ENCODE data around the gene CARNS1. TPM values are rescaled to one million over a fixed set of nuclear protein-coding genes. Genes with fewer than 3 reads are reported as not detected.
A peak's percentile ranks its signal among the peaks of the same experiment; 100 is the strongest.

Gene CARNS1
- total RNA-seq, 4 donors from 2014 or later = 0.27 to 4.4 (median 0.43) TPM

DNA sequence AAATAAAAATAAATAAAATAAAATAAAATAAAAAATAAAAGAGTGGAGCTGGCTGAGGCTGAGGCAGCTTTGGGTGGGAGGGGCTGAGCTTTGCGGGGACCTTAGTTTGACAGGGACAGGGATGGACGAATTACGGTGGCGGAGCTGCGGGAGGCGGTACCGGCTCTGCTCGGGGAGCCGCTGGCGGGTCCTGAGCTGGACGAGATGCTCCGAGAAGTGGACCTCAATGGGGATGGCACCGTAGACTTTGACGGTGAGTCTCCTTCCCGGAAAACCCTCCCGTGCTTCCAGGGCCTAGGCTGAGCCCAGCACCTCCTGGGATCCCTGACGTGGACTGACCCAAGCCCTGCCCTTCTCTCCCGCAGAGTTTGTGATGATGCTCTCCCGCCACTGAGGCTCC lies 42.8 kb downstream of the CARNS1 start:
- H3K36me3 ChIP-seq = no peaks in the 10 kb centered on the region
- H3K9me3 ChIP-seq = no peaks in the 10 kb centered on the region
- WGBS, 2 donors (ENCODE audit: low coverage in 1 of 2) = 86 to 88% methylated on average over 14 to 19 of the region's 19 CpGs
- H3K4me1 ChIP-seq = no peaks in the 10 kb centered on the region
- intact Hi-C loops (cut with DNase I; ENCODE audit: low total_unique reads) = no loop called here
- H3K27me3 ChIP-seq = no peaks in the 10 kb centered on the region
- no peak overlapping the region for H3K4me3 ChIP-seq
- in situ Hi-C loops (cut with MboI; ENCODE audit: low pct_ligation_motif_present in 1 of 4, low pct_unique_long_range_greater_than_20kb in 1 of 4, low sequenced_read_pairs in 3 of 4) = no loop called here
- no peak for DNase-seq
- TF ChIP-seq POLR2AphosphoS5 (IDR thresholded peaks at IDR 0.05) (no peak), EP300 (IDR thresholded peaks at IDR 0.05; ENCODE audit: low read depth) (no peak), POLR2A (IDR thresholded peaks at IDR 0.05) (no peak)
- TF ChIP-seq, protein P1, sequence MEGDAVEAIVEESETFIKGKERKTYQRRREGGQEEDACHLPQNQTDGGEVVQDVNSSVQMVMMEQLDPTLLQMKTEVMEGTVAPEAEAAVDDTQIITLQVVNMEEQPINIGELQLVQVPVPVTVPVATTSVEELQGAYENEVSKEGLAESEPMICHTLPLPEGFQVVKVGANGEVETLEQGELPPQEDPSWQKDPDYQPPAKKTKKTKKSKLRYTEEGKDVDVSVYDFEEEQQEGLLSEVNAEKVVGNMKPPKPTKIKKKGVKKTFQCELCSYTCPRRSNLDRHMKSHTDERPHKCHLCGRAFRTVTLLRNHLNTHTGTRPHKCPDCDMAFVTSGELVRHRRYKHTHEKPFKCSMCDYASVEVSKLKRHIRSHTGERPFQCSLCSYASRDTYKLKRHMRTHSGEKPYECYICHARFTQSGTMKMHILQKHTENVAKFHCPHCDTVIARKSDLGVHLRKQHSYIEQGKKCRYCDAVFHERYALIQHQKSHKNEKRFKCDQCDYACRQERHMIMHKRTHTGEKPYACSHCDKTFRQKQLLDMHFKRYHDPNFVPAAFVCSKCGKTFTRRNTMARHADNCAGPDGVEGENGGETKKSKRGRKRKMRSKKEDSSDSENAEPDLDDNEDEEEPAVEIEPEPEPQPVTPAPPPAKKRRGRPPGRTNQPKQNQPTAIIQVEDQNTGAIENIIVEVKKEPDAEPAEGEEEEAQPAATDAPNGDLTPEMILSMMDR (IDR thresholded peaks at IDR 0.05) = no peak
- no peak overlapping the region for H3K27ac ChIP-seq

DNA sequence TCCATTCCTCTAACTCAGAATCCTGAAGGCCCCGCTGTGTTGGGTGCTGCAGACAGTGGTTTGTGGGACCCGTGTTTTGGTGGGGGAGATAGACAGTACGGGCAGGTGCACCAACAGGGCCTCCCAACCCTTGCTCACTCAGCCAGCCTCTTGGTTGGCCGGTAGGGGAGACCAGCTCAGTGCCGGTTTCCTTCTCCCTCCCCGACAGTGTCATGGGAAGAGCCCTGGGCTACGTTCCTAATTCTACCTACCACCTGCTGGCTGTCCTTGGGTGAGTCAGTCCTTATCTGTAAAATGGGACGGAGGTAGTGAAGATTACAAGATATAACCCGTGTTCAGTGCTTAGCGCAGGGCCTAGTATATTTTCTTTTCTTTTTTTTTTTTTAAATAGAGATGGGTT lies 47.7 kb downstream of the CARNS1 start:
- H3K9me3 ChIP-seq = no peaks in the 10 kb centered on the region
- no peak for DNase-seq
- peaks cover 22 to 33% (median 27%) of the 10 kb centered on the region in 4 donors for H3K4me1 ChIP-seq
- in situ Hi-C loops (cut with MboI; ENCODE audit: low pct_ligation_motif_present in 1 of 4, low pct_unique_long_range_greater_than_20kb in 1 of 4, low sequenced_read_pairs in 3 of 4) = no loop called here
- no peak overlapping the region for H3K4me3 ChIP-seq
- no peak for TF ChIP-seq POLR2AphosphoS5 (IDR thresholded peaks at IDR 0.05)
- no peak for TF ChIP-seq EP300 (IDR thresholded peaks at IDR 0.05; ENCODE audit: low read depth)
- intact Hi-C loops (cut with DNase I; ENCODE audit: low total_unique reads) = no loop called here
- peak overlapping the region in 1 of 4 donors; percentile 96 for H3K27ac ChIP-seq
- WGBS, 2 donors (ENCODE audit: low coverage in 1 of 2) = 83 to 89% methylated on average over 3 to 10 of the region's 10 CpGs
- H3K27me3 ChIP-seq = no peaks in the 10 kb centered on the region
- H3K36me3 ChIP-seq = no peaks in the 10 kb centered on the region

DNA sequence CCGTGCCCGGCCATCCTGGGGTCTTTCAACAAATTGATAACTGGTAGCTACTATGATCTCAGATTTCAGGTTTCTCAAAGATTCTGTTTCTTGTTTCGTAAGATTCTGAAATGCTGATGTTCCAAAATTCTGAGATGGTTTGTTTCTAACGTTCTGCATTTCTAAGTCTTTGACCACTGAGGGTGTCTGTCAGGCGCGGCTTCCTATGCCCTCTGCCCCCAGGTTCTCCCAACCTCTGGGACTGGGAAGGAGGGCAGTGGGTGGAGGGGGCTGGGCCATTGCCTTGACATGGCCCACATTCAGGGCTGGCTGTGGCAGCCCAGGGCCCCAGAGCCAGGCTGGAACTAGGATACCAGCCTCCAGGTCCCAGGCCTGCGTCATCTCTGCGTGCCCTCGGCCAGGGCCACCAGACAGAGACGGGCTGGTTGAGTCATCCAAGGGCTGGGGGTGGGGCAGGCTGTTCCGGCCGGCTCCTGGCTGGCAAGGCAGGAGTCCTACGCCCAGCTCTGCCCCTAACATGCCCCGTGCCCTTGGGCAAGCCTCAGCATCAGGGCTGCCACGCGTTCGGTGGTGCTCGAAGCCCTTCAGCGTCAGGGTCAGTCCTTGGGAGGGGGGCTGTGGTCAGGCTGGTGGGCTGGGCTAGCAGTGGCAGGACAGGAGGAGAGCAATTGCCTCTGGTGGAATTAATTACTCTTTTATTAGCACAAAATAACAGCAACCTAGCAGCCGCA lies 48.4 kb downstream of the CARNS1 start:
- in situ Hi-C loops (cut with MboI; ENCODE audit: low pct_ligation_motif_present in 1 of 4, low pct_unique_long_range_greater_than_20kb in 1 of 4, low sequenced_read_pairs in 3 of 4) (no loop called here), intact Hi-C loops (cut with DNase I; ENCODE audit: low total_unique reads) (no loop called here)
- Histone ChIP-seq H3K27ac (peak overlapping the region; percentile 92 to 96 (median 94)), H3K4me1 (peaks cover 22 to 36% (median 30%) of the 10 kb centered on the region in 4 donors), H3K27me3 (no peaks in the 10 kb centered on the region), H3K36me3 (no peaks in the 10 kb centered on the region), H3K4me3 (peak overlapping the region; percentile 31 to 58 (median 53)), H3K9me3 (no peaks in the 10 kb centered on the region)
- TF ChIP-seq POLR2A (IDR thresholded peaks at IDR 0.05) = peak; percentile 6
- TF ChIP-seq, protein P1 (IDR thresholded peaks at IDR 0.05) = no peak
- peak in 1 of 3 donors; percentile 34 for TF ChIP-seq POLR2AphosphoS5 (IDR thresholded peaks at IDR 0.05)
- TF ChIP-seq EP300 (IDR thresholded peaks at IDR 0.05; ENCODE audit: low read depth) = no peak
- WGBS, 2 donors (ENCODE audit: low coverage in 1 of 2) = 82% methylated on average over 18 of the region's 20 CpGs; no CpG with 5 or more reads in 1 of the 2 donors
- DNase-seq = peak; percentile 69

DNA sequence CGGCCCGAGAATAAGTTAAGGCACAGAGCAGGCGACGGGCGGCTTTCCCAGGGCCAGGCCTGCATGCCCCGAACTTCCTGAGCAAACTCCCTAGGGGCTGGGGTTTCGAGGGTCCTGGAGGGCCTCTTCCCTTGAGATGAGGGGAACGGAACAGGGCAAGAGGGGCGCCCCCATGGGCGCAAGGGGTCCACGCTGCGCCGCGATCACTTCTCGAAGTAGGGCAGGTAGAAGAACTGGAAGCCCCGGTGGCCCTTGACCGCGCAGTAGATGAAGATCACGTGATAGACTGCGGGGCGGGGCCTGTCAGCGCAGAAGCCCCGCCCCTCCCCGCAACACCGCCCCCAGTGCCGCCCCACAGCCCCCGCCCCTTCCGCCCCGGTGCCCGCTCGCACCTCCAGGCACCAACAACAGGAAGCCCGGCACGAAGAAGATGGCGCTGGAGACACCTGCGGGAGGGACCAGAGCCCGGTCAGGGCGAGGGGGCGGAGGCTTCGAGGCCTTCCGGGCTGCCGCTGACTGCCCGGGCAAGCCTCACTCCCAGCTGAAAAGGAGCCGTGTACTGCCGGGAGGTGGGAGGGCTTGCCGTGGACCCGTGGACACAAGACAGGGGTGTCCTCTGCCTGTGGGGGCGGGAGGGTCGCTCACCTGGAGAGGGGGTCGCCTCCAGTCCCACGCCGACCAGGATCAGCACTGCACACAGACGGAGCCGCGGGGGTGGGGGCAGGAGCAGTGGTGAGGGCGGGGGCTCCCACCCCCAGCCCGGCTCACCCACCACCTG lies 49.1 kb downstream of the CARNS1 start:
- 19% methylated on average over 36 of the region's 56 CpGs; no CpG with 5 or more reads in 1 of the 2 donors for WGBS, 2 donors (ENCODE audit: low coverage in 1 of 2)
- Histone ChIP-seq H3K27me3 (no peaks in the 10 kb centered on the region), H3K4me1 (peaks cover 22 to 38% (median 32%) of the 10 kb centered on the region in 4 donors), H3K4me3 (peak overlapping the region; percentile 35 to 58 (median 53)), H3K36me3 (no peaks in the 10 kb centered on the region), H3K9me3 (no peaks in the 10 kb centered on the region), H3K27ac (peak overlapping the region; percentile 92 to 96 (median 94))
- in situ Hi-C loops (cut with MboI; ENCODE audit: low pct_ligation_motif_present in 1 of 4, low pct_unique_long_range_greater_than_20kb in 1 of 4, low sequenced_read_pairs in 3 of 4) = no loop called here
- no peak for TF ChIP-seq EP300 (IDR thresholded peaks at IDR 0.05; ENCODE audit: low read depth)
- TF ChIP-seq, protein P1 (IDR thresholded peaks at IDR 0.05) = no peak
- peak; percentile 89 to 93 (median 90) for TF ChIP-seq POLR2AphosphoS5 (IDR thresholded peaks at IDR 0.05)
- TF ChIP-seq POLR2A (IDR thresholded peaks at IDR 0.05) = peak; percentile 92
- peak; percentile 96 for DNase-seq
- intact Hi-C loops (cut with DNase I; ENCODE audit: low total_unique reads) = no loop called here
